ENCODE data around the gene ARSG. TPM values are rescaled to one million over a fixed set of nuclear protein-coding genes. Genes with fewer than 3 reads are reported as not detected.

Gene ARSG
- total RNA-seq, 1 experiment from 2014 or later = 7.9 TPM

DNA sequence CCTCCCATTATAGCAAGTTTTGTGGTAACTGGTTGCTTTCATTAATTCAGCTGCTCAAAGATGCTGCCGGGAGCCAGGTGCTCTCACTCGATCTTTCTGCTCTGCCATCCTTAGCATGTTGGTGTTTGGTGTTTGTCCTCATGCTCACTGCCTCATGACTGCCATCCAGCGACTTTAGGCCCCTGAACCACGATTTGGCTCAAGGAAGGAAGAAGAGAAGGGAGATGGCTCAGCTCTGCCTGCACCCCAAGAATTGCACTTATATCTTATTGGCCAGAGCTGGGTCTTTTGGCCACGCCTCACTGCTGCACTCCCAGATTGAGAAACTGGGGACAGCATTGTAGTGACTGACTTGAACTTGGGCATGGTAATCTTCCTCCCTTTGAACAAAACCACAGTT is 52.7 kb downstream of the ARSG start:
- peaks cover 5% of the 10 kb centered on the region for H3K4me1 Mint-ChIP-seq
- no peaks in the 10 kb centered on the region for H3K9me3 Mint-ChIP-seq
- POLR2A ChIA-PET = no interaction called here
- H3K36me3 Mint-ChIP-seq = no peaks in the 10 kb centered on the region
- no peak for DNase-seq (ENCODE audit: low spot score)
- H3K27ac Mint-ChIP-seq = no peak overlapping the region
- no peaks in the 10 kb centered on the region for H3K27me3 Mint-ChIP-seq (ENCODE audit: low read depth)
- H3K4me3 Mint-ChIP-seq = no peak overlapping the region
- no peak for TF ChIP-seq JUN (CRISPR knock-in tag; IDR thresholded peaks at IDR 0.05)
- TF ChIP-seq, protein P1, sequence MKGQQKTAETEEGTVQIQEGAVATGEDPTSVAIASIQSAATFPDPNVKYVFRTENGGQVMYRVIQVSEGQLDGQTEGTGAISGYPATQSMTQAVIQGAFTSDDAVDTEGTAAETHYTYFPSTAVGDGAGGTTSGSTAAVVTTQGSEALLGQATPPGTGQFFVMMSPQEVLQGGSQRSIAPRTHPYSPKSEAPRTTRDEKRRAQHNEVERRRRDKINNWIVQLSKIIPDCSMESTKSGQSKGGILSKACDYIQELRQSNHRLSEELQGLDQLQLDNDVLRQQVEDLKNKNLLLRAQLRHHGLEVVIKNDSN (CRISPR knock-in tag; IDR thresholded peaks at IDR 0.05) = no peak
- CTCF ChIA-PET = interaction anchor here (0.5 kb wide), 1 partner anchor 61 kb away, joined by 3 read pairs; no protein-coding TSS in a partner anchor
- ATAC-seq = no peak

DNA sequence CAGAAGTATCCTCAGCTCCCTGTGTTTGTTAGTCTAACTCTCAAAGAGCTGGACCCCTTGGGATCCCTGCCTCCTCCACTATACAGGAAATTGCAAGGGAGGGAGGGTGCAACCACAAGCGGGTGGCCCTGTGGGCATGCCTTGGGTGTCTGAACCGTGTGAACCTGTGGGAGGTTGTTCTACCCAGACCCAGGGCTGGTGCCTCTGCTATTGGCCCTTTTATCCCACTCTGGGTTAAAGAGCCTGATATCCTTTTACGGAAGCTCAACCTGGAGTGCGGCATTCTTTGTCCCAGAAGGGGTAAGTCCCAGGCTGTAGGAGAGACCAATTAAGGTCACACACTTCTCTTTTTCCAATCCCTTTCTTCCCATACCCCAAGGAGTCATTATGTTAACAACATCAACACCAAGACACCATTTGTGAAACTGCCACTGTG is 53.4 kb downstream of the ARSG start:
- ATAC-seq (peak; percentile 51), DNase-seq (ENCODE audit: low spot score) (no peak)
- ChIA-PET POLR2A (no interaction called here), CTCF (interaction anchor here (0.5 to 1.4 kb wide), 2 partner anchors 54 to 60 kb away, joined by 3 to 6 read pairs; no protein-coding TSS in a partner anchor)
- H3K27ac Mint-ChIP-seq = no peak overlapping the region
- H3K4me3 Mint-ChIP-seq = no peak overlapping the region
- H3K27me3 Mint-ChIP-seq (ENCODE audit: low read depth) = no peaks in the 10 kb centered on the region
- H3K36me3 Mint-ChIP-seq = no peaks in the 10 kb centered on the region
- TF ChIP-seq HMGA2 (CRISPR knock-in tag; IDR thresholded peaks at IDR 0.05) (no peak), EMX1 (CRISPR knock-in tag; IDR thresholded peaks at IDR 0.05) (no peak), TEAD4 (CRISPR knock-in tag; IDR thresholded peaks at IDR 0.05) (no peak)
- no peaks in the 10 kb centered on the region for H3K9me3 Mint-ChIP-seq
- peaks cover 5% of the 10 kb centered on the region for H3K4me1 Mint-ChIP-seq

DNA sequence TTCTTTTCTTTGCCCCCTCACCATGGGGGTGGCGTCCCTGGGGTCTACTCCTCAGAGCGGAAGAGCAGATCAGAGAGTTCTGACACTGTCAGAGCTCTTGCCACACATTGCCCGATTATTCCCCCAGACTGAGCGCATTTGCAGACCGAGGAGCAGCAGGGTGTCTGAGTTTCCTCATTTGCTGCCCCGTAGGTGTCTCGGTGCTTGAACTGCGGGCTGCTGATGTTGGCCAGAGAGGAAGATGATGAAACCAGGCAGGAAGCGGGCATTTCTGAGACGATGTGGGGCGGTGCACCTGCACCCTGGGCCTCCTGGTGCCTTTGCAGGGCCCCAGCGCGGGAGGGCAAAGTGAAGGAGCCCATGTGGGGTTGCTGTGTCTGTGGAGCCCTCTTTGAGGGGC is 55.2 kb downstream of the ARSG start:
- TF ChIP-seq FOXJ3 (CRISPR knock-in tag; IDR thresholded peaks at IDR 0.05; ENCODE audit: borderline replicate concordance) = no peak
- TF ChIP-seq, protein P2, sequence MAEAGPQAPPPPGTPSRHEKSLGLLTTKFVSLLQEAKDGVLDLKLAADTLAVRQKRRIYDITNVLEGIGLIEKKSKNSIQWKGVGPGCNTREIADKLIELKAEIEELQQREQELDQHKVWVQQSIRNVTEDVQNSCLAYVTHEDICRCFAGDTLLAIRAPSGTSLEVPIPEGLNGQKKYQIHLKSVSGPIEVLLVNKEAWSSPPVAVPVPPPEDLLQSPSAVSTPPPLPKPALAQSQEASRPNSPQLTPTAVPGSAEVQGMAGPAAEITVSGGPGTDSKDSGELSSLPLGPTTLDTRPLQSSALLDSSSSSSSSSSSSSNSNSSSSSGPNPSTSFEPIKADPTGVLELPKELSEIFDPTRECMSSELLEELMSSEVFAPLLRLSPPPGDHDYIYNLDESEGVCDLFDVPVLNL (CRISPR knock-in tag; IDR thresholded peaks at IDR 0.05; ENCODE audit: borderline replicate concordance, low read depth) = no peak
- no peak for TF ChIP-seq SMAD4 (CRISPR knock-in tag; IDR thresholded peaks at IDR 0.05)
- H3K4me1 Mint-ChIP-seq = peaks cover 5% of the 10 kb centered on the region
- peak overlapping the region; percentile 75; the same call in 1 of the 2 replicates for H3K27ac Mint-ChIP-seq
- no peaks in the 10 kb centered on the region for H3K27me3 Mint-ChIP-seq (ENCODE audit: low read depth)
- POLR2A ChIA-PET = no interaction called here
- ATAC-seq (no peak; the same call in 1 of the 2 replicates), DNase-seq (ENCODE audit: low spot score) (no peak)
- H3K36me3 Mint-ChIP-seq = no peaks in the 10 kb centered on the region
- CTCF ChIA-PET = no interaction called here
- H3K4me3 Mint-ChIP-seq = no peak overlapping the region
- H3K9me3 Mint-ChIP-seq = no peaks in the 10 kb centered on the region

DNA sequence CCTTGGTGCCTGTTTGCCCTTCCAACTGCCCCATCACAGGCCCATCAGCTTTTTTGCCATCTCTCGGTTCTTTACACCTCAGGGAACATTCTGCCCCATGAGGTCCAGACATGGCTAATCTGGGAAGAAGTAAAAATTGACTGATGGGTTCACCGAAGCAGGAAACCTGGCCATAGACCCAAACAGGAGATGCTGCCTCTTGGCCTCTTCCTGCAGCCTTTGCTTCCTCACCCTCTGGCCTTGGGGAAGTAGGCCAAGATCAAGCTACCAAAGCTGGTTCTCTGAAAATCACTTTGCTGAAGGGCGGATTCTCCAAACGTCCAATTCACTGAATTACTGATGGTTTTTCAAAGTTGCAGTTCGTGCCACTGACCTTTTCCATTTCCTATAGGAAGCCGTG is 56.1 kb downstream of the ARSG start:
- Mint-ChIP-seq H3K4me1 (peaks cover 5% of the 10 kb centered on the region), H3K36me3 (no peaks in the 10 kb centered on the region), H3K27ac (no peak overlapping the region), H3K27me3 (ENCODE audit: low read depth) (no peaks in the 10 kb centered on the region), H3K9me3 (no peaks in the 10 kb centered on the region), H3K4me3 (no peak overlapping the region)
- ChIA-PET CTCF (no interaction called here), POLR2A (no interaction called here)
- ATAC-seq = no peak
- no peak for DNase-seq (ENCODE audit: low spot score)
- no peak for TF ChIP-seq NFATC4 (CRISPR knock-in tag; IDR thresholded peaks at IDR 0.05)
- TF ChIP-seq IRF2 (CRISPR knock-in tag; IDR thresholded peaks at IDR 0.05; ENCODE audit: borderline replicate concordance, low read depth) = no peak
- TF ChIP-seq, protein P1 (CRISPR knock-in tag; IDR thresholded peaks at IDR 0.05) = no peak
- TF ChIP-seq ZNF416 (CRISPR knock-in tag; IDR thresholded peaks at IDR 0.05) = no peak
- no peak for TF ChIP-seq NFYB (CRISPR knock-in tag; conservative IDR thresholded peaks at IDR 0.05; ENCODE audit: low read depth)
- TF ChIP-seq, protein P3, sequence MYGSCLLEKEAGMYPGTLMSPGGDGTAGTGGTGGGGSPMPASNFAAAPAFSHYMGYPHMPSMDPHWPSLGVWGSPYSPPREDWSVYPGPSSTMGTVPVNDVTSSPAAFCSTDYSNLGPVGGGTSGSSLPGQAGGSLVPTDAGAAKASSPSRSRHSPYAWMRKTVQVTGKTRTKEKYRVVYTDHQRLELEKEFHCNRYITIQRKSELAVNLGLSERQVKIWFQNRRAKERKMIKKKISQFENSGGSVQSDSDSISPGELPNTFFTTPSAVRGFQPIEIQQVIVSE (CRISPR knock-in tag; IDR thresholded peaks at IDR 0.05; ENCODE audit: borderline replicate concordance) = no peak
- TF ChIP-seq, protein P4, sequence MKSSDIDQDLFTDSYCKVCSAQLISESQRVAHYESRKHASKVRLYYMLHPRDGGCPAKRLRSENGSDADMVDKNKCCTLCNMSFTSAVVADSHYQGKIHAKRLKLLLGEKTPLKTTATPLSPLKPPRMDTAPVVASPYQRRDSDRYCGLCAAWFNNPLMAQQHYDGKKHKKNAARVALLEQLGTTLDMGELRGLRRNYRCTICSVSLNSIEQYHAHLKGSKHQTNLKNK (CRISPR knock-in tag; IDR thresholded peaks at IDR 0.05) = no peak
- TF ChIP-seq, protein P5, sequence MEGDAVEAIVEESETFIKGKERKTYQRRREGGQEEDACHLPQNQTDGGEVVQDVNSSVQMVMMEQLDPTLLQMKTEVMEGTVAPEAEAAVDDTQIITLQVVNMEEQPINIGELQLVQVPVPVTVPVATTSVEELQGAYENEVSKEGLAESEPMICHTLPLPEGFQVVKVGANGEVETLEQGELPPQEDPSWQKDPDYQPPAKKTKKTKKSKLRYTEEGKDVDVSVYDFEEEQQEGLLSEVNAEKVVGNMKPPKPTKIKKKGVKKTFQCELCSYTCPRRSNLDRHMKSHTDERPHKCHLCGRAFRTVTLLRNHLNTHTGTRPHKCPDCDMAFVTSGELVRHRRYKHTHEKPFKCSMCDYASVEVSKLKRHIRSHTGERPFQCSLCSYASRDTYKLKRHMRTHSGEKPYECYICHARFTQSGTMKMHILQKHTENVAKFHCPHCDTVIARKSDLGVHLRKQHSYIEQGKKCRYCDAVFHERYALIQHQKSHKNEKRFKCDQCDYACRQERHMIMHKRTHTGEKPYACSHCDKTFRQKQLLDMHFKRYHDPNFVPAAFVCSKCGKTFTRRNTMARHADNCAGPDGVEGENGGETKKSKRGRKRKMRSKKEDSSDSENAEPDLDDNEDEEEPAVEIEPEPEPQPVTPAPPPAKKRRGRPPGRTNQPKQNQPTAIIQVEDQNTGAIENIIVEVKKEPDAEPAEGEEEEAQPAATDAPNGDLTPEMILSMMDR (IDR thresholded peaks at IDR 0.05) = no peak
- no peak for TF ChIP-seq FOXP1 (CRISPR knock-in tag; IDR thresholded peaks at IDR 0.05; ENCODE audit: borderline replicate concordance)
